ENCODE results near the gene ZNF808. TPM values are rescaled to one million over a fixed set of nuclear protein-coding genes. Genes with fewer than 3 reads are reported as not detected.
"Not testable (repeated sequence)": the region's sequence is repeated elsewhere in the genome, so short reads cannot be mapped to it uniquely, and the experiment has no call there.

Gene ZNF808
- total RNA-seq: 10 to 100 TPM; 23.7 to 40.9 (median 30.4) TPM

DNA sequence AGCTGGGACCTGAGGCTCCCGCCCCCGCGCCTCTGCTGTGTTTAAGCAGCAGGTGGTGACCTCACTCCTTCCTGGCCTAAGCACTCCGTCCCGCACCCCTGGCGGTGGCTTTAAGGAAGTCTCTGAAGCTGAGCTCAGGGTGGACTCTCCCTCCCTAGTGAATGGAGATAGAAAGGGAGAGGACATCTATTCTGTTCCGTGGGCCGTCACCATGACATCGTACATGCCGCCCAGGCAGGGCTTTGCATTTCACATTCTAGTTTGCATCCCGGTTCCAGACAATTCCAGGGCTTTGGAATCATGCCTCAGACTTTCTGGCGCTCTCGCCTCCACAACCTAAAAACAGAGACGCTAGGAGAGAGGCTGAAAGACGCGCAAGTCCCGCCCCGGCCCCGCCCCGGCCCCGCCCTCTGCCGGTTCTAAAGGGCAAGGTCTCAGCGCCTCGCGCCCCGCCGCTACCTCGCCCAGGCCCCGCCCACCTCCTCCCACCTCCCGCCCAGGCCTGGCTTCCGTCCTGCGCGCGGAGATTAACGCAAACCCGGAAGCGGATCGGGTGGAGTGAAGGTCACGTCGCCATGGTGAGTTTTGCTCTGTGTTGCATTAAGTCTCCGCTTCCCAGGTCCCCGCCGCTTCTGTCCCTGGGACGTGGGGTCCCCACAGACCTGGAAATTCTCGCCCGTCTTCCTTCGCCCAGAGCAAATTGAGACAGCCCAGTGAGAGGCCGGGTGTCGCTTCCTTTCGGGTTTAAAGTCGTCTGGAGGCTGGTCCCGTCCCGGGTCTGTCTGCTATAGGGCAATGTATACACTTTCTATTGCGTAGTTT is at the start of gene ZNF808:
TSS of gene ZNF808 (plus strand) at position 535 of the 822 bp plus-strand sequence. CDS start 15,617 bp downstream, outside the sequence.
- peak; percentile 16 to 30 for TF ChIP-seq POLR2A (IDR thresholded peaks at IDR 0.05)
- TF ChIP-seq, protein P1, sequence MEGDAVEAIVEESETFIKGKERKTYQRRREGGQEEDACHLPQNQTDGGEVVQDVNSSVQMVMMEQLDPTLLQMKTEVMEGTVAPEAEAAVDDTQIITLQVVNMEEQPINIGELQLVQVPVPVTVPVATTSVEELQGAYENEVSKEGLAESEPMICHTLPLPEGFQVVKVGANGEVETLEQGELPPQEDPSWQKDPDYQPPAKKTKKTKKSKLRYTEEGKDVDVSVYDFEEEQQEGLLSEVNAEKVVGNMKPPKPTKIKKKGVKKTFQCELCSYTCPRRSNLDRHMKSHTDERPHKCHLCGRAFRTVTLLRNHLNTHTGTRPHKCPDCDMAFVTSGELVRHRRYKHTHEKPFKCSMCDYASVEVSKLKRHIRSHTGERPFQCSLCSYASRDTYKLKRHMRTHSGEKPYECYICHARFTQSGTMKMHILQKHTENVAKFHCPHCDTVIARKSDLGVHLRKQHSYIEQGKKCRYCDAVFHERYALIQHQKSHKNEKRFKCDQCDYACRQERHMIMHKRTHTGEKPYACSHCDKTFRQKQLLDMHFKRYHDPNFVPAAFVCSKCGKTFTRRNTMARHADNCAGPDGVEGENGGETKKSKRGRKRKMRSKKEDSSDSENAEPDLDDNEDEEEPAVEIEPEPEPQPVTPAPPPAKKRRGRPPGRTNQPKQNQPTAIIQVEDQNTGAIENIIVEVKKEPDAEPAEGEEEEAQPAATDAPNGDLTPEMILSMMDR (IDR thresholded peaks at IDR 0.05): peak; percentile 25 to 80 (median 69)
- Histone ChIP-seq H3K9me3 (no peaks in the 10 kb centered on the region), H3K36me3 (no peaks in the 10 kb centered on the region), H3K4me1 (no peaks in the 10 kb centered on the region), H3K4me3 (peak within 1 kb of the TSS; percentile 56 to 73), H3K27me3 (no peaks in the 10 kb centered on the region), H3K27ac (peak within 1 kb of the TSS; percentile 88 to 89)
- intact Hi-C loops (cut with DNase I; ENCODE audit: low total_unique reads): no loop called here
- DNase-seq: peak; percentile 97 to 98

DNA sequence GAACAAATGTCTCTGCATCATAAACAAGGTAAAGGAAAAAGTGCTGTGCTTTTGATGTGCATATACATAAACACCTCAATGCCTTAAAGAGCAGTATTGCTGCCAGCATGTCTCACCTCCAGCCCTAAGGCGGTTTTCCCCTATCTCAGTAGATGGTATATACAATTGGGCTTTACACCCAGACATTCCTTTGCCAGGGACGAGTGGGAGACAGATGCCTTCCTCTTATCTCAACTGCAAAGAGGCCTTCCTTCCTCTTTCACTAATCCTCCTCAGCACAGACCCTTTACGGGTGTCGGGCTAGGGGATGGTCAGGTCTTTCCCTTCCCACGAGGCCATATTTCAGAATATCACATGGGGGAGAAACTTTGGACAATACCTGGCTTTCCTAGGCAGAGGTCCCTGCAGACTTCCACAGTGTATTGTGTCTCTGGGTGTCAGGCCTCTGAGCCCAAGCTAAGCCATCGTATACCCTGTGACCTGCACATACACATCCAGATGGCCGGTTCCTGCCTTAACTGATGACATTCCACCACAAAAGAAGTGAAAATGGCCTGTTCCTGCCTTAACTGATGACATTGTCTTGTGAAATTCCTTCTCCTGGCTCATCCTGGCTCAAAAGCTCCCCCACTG is 43.2 kb upstream of the ZNF808 start:
- intact Hi-C loops (cut with DNase I; ENCODE audit: low total_unique reads); DNase-seq; H3K4me3 ChIP-seq; H3K27ac ChIP-seq; H3K36me3 ChIP-seq; H3K4me1 ChIP-seq; H3K27me3 ChIP-seq: not testable (repeated sequence)
- peaks cover 0 to 16% of the 10 kb centered on the region in 2 donors for H3K9me3 ChIP-seq

DNA sequence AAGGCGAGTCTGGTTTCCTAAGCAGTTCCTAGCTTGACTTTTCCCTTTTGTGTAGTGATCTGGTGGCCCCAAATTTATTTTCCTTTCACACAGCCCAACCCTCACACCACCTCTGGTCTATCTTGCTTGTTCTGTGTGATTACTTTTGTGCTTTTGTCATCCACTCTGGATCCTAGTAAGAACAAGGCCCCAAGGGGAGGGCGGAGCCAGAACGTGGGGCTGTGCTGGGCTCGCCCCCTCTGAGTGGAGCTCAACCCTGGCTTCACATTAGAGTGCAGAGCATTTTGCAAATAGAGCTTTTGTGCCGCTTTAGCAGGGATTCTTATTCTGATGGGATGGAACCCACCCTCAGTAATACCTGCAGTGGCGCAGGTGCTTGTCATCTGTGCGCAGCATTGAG is 42.4 kb upstream of the ZNF808 start:
- intact Hi-C loops (cut with DNase I; ENCODE audit: low total_unique reads); H3K27me3 ChIP-seq; H3K4me1 ChIP-seq; H3K4me3 ChIP-seq; H3K27ac ChIP-seq; DNase-seq; H3K36me3 ChIP-seq: not testable (repeated sequence)
- H3K9me3 ChIP-seq: peaks cover 0 to 16% of the 10 kb centered on the region in 2 donors

DNA sequence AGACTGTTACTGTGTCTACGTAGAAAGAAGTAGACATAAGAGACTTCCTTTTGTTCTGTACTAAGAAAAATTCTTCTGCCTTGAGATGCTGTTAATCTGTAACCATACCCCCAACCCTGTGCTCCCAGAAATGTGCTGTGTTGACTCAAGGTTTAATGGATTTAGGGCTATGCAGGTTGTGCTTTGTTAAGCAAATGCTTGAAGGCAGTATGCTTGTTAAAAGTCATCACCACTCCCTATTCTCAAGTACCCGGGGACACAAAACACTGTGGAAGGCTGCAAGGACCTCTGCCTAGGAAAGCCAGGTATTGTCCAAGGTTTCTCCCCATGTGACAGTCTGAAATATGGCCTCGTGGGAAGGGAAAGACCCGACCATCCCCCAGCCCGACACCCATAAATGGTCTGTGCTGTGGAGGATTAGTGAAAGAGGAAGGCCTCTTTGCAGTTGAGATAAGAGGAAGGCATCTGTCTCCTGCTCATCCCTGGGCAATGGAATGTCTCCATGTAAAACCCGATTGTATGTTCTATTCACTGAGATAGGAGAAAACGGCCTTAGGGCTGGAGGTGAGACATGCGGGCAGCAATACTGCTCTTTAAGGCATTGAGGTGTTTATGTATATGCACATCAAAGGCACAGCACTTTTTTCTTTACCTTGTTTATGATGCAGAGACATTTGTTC is 41.8 kb upstream of the ZNF808 start:
- H3K4me1 ChIP-seq; H3K36me3 ChIP-seq; H3K27ac ChIP-seq; H3K4me3 ChIP-seq; H3K27me3 ChIP-seq; intact Hi-C loops (cut with DNase I; ENCODE audit: low total_unique reads); DNase-seq: not testable (repeated sequence)
- H3K9me3 ChIP-seq: peaks cover 0 to 16% of the 10 kb centered on the region in 2 donors

DNA sequence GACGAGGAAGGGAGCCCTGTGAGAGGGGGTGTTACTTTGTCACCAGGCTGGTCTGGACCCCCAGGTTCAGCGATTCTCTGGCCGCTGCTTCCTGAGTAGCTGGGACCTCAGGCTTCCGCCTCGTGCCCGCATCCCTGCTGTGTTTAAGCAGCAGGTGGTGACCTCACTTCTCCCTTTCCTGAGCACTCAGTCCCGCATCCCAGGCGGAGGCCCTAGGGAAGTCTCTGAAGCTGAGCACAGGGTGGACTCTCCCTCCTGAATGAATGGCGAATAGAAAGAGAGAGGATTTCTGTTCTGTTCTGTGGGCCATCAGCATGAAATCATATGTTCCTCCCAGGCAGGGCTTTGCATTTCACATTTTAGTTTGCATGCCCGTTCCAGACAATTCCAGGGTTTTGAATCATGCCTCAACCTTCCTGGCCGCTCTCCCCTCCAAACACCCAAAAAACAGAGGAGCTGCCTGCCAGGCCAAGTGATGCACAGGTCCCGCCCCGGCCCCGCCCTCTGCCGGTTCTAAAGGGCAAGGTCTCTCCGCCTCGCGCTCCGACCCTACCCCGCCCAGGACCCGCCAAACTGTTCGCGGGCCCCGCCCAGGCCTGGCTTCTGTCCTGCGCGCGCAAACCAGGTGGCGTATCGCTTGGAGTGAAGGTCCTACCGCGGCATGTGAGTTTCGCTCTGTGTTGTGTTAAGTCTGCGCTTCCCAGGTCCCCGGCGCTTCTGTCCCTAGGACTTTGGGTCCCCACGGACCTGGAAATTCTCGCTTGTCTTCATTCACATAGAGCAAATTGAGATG is 35.1 kb upstream of the ZNF808 start:
- Histone ChIP-seq H3K4me3 (no peak overlapping the region), H3K36me3 (no peaks in the 10 kb centered on the region)
- DNase-seq: peak in 1 of 2 donors; percentile 20

More for the DNA sequence above, 35.1 kb upstream of the ZNF808 start:
- intact Hi-C loops (cut with DNase I; ENCODE audit: low total_unique reads): no loop called here
- Histone ChIP-seq H3K4me1 (no peaks in the 10 kb centered on the region), H3K9me3 (peaks cover 0 to 8% of the 10 kb centered on the region in 2 donors), H3K27me3 (no peaks in the 10 kb centered on the region), H3K27ac (no peak overlapping the region)
- TF ChIP-seq, protein P1 (IDR thresholded peaks at IDR 0.05): no peak
- no peak for TF ChIP-seq POLR2A (IDR thresholded peaks at IDR 0.05)
